Measurements from ENCODE around the gene CATSPERD.

DNA sequence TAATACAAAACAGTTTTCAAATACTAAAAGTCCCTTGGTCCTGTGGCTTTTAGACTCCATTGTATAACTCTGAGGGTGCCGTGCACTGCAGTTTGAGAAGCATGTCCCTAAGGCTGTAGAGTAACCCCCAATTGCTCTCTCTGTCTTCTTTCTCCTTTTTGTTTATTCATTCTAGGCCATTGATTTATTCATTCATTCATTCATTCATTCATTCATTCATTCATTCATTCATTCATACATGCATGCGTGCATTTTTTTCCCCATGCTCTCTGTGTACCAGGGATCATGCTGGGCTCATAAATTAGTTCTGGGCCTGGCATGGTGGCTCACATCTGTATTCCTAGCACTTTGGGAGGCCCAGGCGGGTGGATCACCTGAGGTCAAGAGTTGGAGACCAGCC is 44.8 kb downstream of the CATSPERD start:
- TF ChIP-seq, protein P1, sequence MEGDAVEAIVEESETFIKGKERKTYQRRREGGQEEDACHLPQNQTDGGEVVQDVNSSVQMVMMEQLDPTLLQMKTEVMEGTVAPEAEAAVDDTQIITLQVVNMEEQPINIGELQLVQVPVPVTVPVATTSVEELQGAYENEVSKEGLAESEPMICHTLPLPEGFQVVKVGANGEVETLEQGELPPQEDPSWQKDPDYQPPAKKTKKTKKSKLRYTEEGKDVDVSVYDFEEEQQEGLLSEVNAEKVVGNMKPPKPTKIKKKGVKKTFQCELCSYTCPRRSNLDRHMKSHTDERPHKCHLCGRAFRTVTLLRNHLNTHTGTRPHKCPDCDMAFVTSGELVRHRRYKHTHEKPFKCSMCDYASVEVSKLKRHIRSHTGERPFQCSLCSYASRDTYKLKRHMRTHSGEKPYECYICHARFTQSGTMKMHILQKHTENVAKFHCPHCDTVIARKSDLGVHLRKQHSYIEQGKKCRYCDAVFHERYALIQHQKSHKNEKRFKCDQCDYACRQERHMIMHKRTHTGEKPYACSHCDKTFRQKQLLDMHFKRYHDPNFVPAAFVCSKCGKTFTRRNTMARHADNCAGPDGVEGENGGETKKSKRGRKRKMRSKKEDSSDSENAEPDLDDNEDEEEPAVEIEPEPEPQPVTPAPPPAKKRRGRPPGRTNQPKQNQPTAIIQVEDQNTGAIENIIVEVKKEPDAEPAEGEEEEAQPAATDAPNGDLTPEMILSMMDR (IDR thresholded peaks at IDR 0.05): no peak
- no peak for TF ChIP-seq RORB (CRISPR knock-in tag; IDR thresholded peaks at IDR 0.05)
- no peak for TF ChIP-seq ZNF671 (CRISPR knock-in tag; IDR thresholded peaks at IDR 0.05)
- TF ChIP-seq ELF4 (CRISPR knock-in tag; IDR thresholded peaks at IDR 0.05; ENCODE audit: low read depth): no peak
- TF ChIP-seq, protein P2, sequence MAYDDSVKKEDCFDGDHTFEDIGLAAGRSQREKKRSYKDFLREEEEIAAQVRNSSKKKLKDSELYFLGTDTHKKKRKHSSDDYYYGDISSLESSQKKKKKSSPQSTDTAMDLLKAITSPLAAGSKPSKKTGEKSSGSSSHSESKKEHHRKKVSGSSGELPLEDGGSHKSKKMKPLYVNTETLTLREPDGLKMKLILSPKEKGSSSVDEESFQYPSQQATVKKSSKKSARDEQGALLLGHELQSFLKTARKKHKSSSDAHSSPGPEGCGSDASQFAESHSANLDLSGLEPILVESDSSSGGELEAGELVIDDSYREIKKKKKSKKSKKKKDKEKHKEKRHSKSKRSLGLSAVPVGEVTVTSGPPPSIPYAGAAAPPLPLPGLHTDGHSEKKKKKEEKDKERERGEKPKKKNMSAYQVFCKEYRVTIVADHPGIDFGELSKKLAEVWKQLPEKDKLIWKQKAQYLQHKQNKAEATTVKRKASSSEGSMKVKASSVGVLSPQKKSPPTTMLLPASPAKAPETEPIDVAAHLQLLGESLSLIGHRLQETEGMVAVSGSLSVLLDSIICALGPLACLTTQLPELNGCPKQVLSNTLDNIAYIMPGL (CRISPR knock-in tag; IDR thresholded peaks at IDR 0.05): no peak
- no peak for TF ChIP-seq ZNF138 (CRISPR knock-in tag; conservative IDR thresholded peaks at IDR 0.05)
- no peak for TF ChIP-seq KAT7 (CRISPR knock-in tag; IDR thresholded peaks at IDR 0.05; ENCODE audit: borderline replicate concordance)
- TF ChIP-seq, protein P3, sequence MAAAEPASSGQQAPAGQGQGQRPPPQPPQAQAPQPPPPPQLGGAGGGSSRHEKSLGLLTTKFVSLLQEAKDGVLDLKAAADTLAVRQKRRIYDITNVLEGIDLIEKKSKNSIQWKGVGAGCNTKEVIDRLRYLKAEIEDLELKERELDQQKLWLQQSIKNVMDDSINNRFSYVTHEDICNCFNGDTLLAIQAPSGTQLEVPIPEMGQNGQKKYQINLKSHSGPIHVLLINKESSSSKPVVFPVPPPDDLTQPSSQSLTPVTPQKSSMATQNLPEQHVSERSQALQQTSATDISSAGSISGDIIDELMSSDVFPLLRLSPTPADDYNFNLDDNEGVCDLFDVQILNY (CRISPR knock-in tag; IDR thresholded peaks at IDR 0.05): no peak
- TF ChIP-seq CBFB (CRISPR knock-in tag; IDR thresholded peaks at IDR 0.05; ENCODE audit: low read depth): no peak
- TF ChIP-seq ZBTB21 (CRISPR knock-in tag; IDR thresholded peaks at IDR 0.05; ENCODE audit: borderline replicate concordance): no peak
- TF ChIP-seq, protein P4, sequence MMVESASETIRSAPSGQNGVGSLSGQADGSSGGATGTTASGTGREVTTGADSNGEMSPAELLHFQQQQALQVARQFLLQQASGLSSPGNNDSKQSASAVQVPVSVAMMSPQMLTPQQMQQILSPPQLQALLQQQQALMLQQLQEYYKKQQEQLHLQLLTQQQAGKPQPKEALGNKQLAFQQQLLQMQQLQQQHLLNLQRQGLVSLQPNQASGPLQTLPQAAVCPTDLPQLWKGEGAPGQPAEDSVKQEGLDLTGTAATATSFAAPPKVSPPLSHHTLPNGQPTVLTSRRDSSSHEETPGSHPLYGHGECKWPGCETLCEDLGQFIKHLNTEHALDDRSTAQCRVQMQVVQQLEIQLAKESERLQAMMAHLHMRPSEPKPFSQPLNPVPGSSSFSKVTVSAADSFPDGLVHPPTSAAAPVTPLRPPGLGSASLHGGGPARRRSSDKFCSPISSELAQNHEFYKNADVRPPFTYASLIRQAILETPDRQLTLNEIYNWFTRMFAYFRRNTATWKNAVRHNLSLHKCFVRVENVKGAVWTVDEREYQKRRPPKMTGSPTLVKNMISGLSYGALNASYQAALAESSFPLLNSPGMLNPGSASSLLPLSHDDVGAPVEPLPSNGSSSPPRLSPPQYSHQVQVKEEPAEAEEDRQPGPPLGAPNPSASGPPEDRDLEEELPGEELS (CRISPR knock-in tag; IDR thresholded peaks at IDR 0.05): no peak
- TF ChIP-seq SP1 (CRISPR knock-in tag; conservative IDR thresholded peaks at IDR 0.05): no peak
- no peak for TF ChIP-seq ZNF263 (CRISPR knock-in tag; IDR thresholded peaks at IDR 0.05; ENCODE audit: low read depth)
